Subcutaneous adipose tissue (tissue), 4 donors: ENCODE measurements around the gene BCL2L2. TPM values are rescaled to one million over a fixed set of nuclear protein-coding genes. Genes with fewer than 3 reads are reported as not detected.

Experiments
- CTCF ChIP-seq: fragments of 450-650 bp; IDR thresholded peaks from one replicate; pipeline ENCODE4 v1.5.1; 2016; ENCODE audit warnings: low read depth, mild to moderate bottlenecking, control low read depth, antibody characterized with exemption, moderate library complexity
- total RNA-seq, 4 donors: library from RNA; depleted of rRNA; stranded (reverse); fragments of >200 nt; gene quantifications; one replicate each; pipeline ENCODE4 v1.1.0, GENCODE V29; 2016

BCL2L2 gene
- 10 to 100 TPM; 32.1 to 75.9 (median 50.6) TPM for total RNA-seq

- TF ChIP-seq CTCF = no peak
Measured at GRCh38 chr14:23306412-23307145, at the start of gene BCL2L2. TSS of gene BCL2L2 (plus strand) at chr14:23306833. CDS start at chr14:23307768, 935 bp downstream.

- no peak for TF ChIP-seq CTCF
Measured at GRCh38 chr14:23258256-23258655, 48.4 kb upstream of the BCL2L2 start.

- TF ChIP-seq CTCF = no peak
Measured at GRCh38 chr14:23259426-23259825, 47.2 kb upstream of the BCL2L2 start.

GRCh38 chr14:23269193-23269592 lies 37.4 kb upstream of the BCL2L2 start:
- no peak for TF ChIP-seq CTCF

- TF ChIP-seq CTCF = no peak
Measured at GRCh38 chr14:23275412-23275811, 31.2 kb upstream of the BCL2L2 start.

- no peak for TF ChIP-seq CTCF
Measured at GRCh38 chr14:23277189-23277588, 29.4 kb upstream of the BCL2L2 start.

GRCh38 chr14:23281247-23281646 lies 25.4 kb upstream of the BCL2L2 start:
- no peak for TF ChIP-seq CTCF
